A673 (cell line): Measurements from ENCODE around the gene PPM1N.

Source experiments
- EZH2 ChIP-seq: fragments of 200-600 bp; sonication (generic); IDR thresholded peaks from 2 replicates; pipeline ENCODE4 v1.6.1; 2017; ENCODE audit warnings: borderline replicate concordance, low read depth, mild to moderate bottlenecking, mixed read lengths, antibody characterized with exemption, low read length; ENCODE audit not compliant: poor library complexity, severe bottlenecking
- TF ChIP-seq, protein P1 (sequence below): fragments of 300-800, 200-600 bp; sonication (generic); conservative IDR thresholded peaks from 2 replicates; pipeline ENCODE4 v1.5.1; 2017; ENCODE audit warnings: low read depth, mild to moderate bottlenecking, antibody characterized with exemption, low read length, moderate library complexity, mixed read lengths

DNA sequence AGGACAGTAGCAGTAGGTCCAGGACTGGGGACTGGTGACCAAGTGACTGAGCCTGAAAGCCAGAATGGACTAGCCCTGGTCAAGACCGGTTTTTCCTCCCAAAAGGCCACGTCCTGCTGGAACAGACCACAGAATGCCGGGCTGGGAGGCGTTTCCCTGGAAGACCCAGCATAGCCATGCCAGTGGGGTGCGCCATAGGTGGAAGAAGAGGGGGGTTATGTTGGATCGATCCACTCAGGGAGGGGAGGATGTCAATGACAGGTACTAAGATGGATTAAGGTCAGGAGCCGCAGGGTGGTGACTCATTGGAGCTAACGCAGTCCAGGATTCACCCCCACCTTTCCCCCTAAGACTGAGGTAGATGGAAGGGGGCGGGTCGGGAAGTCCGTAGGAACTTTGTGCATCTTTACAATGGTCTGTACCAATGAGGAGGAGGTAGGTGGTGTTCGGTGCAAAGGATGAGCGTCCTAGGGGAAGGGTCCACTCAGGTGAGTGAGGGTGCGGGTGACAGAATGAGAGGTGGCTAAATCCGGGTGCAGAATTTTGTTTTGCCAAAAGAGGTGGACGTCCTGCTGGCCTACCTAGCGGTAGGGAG lies 30.0 kb downstream of the PPM1N start:
- TF ChIP-seq, protein P1, sequence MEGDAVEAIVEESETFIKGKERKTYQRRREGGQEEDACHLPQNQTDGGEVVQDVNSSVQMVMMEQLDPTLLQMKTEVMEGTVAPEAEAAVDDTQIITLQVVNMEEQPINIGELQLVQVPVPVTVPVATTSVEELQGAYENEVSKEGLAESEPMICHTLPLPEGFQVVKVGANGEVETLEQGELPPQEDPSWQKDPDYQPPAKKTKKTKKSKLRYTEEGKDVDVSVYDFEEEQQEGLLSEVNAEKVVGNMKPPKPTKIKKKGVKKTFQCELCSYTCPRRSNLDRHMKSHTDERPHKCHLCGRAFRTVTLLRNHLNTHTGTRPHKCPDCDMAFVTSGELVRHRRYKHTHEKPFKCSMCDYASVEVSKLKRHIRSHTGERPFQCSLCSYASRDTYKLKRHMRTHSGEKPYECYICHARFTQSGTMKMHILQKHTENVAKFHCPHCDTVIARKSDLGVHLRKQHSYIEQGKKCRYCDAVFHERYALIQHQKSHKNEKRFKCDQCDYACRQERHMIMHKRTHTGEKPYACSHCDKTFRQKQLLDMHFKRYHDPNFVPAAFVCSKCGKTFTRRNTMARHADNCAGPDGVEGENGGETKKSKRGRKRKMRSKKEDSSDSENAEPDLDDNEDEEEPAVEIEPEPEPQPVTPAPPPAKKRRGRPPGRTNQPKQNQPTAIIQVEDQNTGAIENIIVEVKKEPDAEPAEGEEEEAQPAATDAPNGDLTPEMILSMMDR: no peak
- no peak for TF ChIP-seq EZH2
